ENCODE data around the gene TPSAB1. TPM values are rescaled to one million over a fixed set of nuclear protein-coding genes. Genes with fewer than 3 reads are reported as not detected.

The TPSAB1 gene
- total RNA-seq, 1 donor from 2014 or later, result not detected

DNA sequence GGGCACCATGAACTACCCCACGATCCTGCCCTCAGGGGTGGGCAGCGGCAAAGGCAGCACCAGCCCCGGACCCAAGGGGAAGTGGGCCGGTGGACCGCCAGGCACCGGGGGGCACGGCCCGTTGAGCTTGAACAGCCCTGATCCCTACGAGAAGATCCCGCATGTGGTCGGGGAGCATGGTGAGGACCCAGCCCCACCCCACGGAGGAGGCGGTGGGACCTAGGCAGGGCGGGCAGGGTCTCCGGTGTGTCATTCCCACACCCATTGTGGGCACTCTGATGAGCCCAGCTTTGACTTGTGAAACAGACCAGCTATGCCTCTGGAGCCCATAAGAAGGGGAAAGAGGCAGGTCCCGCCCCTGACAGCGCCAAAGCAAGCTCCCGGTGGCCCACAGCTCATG lies 38.2 kb upstream of the TPSAB1 start:
- DNase-seq (ENCODE audit: low read depth) (no peak), FAIRE-seq (no peak)
- H3K4me1 ChIP-seq (ENCODE audit: insufficient read depth, low read length), result no peaks in the 10 kb centered on the region
- H3K27ac ChIP-seq (ENCODE audit: low read depth, low read length), result no peak overlapping the region
- H3K9ac ChIP-seq (ENCODE audit: low read length), result no peak overlapping the region
- no peaks in the 10 kb centered on the region for H3K27me3 ChIP-seq (ENCODE audit: insufficient read depth, low read length)
- no peaks in the 10 kb centered on the region for H3K79me2 ChIP-seq (ENCODE audit: insufficient read depth, low read length)
- no peak for TF ChIP-seq EZH2 (IDR thresholded peaks at IDR 0.05; ENCODE audit: insufficient read depth, low read length)
- TF ChIP-seq, protein P1, sequence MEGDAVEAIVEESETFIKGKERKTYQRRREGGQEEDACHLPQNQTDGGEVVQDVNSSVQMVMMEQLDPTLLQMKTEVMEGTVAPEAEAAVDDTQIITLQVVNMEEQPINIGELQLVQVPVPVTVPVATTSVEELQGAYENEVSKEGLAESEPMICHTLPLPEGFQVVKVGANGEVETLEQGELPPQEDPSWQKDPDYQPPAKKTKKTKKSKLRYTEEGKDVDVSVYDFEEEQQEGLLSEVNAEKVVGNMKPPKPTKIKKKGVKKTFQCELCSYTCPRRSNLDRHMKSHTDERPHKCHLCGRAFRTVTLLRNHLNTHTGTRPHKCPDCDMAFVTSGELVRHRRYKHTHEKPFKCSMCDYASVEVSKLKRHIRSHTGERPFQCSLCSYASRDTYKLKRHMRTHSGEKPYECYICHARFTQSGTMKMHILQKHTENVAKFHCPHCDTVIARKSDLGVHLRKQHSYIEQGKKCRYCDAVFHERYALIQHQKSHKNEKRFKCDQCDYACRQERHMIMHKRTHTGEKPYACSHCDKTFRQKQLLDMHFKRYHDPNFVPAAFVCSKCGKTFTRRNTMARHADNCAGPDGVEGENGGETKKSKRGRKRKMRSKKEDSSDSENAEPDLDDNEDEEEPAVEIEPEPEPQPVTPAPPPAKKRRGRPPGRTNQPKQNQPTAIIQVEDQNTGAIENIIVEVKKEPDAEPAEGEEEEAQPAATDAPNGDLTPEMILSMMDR (IDR thresholded peaks at IDR 0.05; ENCODE audit: insufficient read depth, low read depth, low read length), result no peak
- H3K36me3 ChIP-seq (ENCODE audit: insufficient read depth, low read length), result no peaks in the 10 kb centered on the region
- peaks cover 8% of the 10 kb centered on the region for H4K20me1 ChIP-seq (ENCODE audit: insufficient read depth, low read length)
- Mint-ChIP-seq H3K36me3 (ENCODE audit: low read depth, unreplicated experiment) (peaks cover 9% of the 10 kb centered on the region), H3K4me1 (ENCODE audit: low read depth, unreplicated experiment) (no peaks in the 10 kb centered on the region), H3K27me3 (ENCODE audit: low read depth, unreplicated experiment) (peaks cover 5% of the 10 kb centered on the region), H3K9me3 (ENCODE audit: unreplicated experiment) (no peaks in the 10 kb centered on the region), H3K4me3 (ENCODE audit: unreplicated experiment) (no peak overlapping the region), H3K27ac (ENCODE audit: unreplicated experiment) (no peak overlapping the region)
- no peak overlapping the region for H3K4me2 ChIP-seq (ENCODE audit: low read length)
- no peaks in the 10 kb centered on the region for H3K9me3 ChIP-seq (ENCODE audit: insufficient read depth, low read depth, low read length)
- H2AFZ ChIP-seq (ENCODE audit: low read depth, low read length), result no peak overlapping the region
- no peak overlapping the region for H3K4me3 ChIP-seq (ENCODE audit: insufficient read depth, low read depth, low read length)

DNA sequence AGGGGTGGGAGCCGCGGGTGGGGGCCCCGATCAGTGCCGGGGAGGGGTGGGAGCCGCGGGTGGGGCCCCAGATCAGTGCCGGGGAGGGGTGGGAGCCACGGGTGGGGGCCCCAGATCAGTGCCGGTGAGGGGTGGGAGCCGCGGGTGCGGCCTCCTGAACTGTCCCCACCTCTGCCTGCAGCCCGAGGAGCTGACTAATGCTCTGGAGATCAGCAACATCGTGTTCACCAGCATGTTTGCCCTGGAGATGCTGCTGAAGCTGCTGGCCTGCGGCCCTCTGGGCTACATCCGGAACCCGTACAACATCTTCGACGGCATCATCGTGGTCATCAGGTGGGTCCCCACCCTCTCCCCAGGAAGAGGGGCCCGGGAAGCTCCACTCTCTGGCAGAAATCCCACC lies 35.6 kb upstream of the TPSAB1 start:
- H3K4me1 ChIP-seq (ENCODE audit: insufficient read depth, low read length), result no peaks in the 10 kb centered on the region
- no peak for FAIRE-seq
- H3K4me3 Mint-ChIP-seq (ENCODE audit: unreplicated experiment), result no peak overlapping the region
- H3K27ac ChIP-seq (ENCODE audit: low read depth, low read length), result no peak overlapping the region
- H3K4me2 ChIP-seq (ENCODE audit: low read length), result no peak overlapping the region
- no peaks in the 10 kb centered on the region for H3K9me3 ChIP-seq (ENCODE audit: insufficient read depth, low read depth, low read length)
- H3K9ac ChIP-seq (ENCODE audit: low read length), result no peak overlapping the region
- peaks cover 14% of the 10 kb centered on the region for H3K36me3 Mint-ChIP-seq (ENCODE audit: low read depth, unreplicated experiment)
- DNase-seq (ENCODE audit: low read depth), result no peak
- no peaks in the 10 kb centered on the region for H4K20me1 ChIP-seq (ENCODE audit: insufficient read depth, low read length)
- no peaks in the 10 kb centered on the region for H3K79me2 ChIP-seq (ENCODE audit: insufficient read depth, low read length)
- no peaks in the 10 kb centered on the region for H3K36me3 ChIP-seq (ENCODE audit: insufficient read depth, low read length)
- H3K9me3 Mint-ChIP-seq (ENCODE audit: unreplicated experiment), result no peaks in the 10 kb centered on the region
- no peak overlapping the region for H2AFZ ChIP-seq (ENCODE audit: low read depth, low read length)
- H3K4me1 Mint-ChIP-seq (ENCODE audit: low read depth, unreplicated experiment), result no peaks in the 10 kb centered on the region
- no peak overlapping the region for H3K4me3 ChIP-seq (ENCODE audit: insufficient read depth, low read depth, low read length)
- H3K27me3 ChIP-seq (ENCODE audit: insufficient read depth, low read length), result no peaks in the 10 kb centered on the region
- TF ChIP-seq, protein P1 (IDR thresholded peaks at IDR 0.05; ENCODE audit: insufficient read depth, low read depth, low read length), result no peak
- TF ChIP-seq EZH2 (IDR thresholded peaks at IDR 0.05; ENCODE audit: insufficient read depth, low read length), result no peak
- H3K27me3 Mint-ChIP-seq (ENCODE audit: low read depth, unreplicated experiment), result peaks cover 5% of the 10 kb centered on the region
- H3K27ac Mint-ChIP-seq (ENCODE audit: unreplicated experiment), result no peak overlapping the region

DNA sequence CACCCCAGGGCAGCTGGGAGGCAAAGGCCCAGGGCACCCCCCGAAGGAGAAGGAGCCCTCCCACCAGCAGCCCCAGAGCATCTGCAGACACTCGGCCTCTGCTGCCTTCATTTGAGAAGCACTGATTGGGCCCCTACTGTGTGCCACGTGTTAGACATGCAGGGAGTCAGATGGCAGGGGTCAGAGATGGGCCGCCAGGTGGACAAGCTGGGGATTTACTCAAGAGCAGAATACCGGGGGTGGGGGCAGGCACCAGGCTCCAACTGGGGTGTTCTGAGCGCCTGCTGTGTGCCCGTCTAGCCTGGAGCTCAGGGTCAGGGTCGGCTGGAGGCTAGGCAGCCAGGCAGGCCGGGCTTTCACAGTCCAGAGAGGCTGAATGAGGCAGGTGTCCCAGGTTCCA lies 34.2 kb upstream of the TPSAB1 start:
- Mint-ChIP-seq H3K27ac (ENCODE audit: unreplicated experiment) (no peak overlapping the region), H3K27me3 (ENCODE audit: low read depth, unreplicated experiment) (peaks cover 5% of the 10 kb centered on the region), H3K9me3 (ENCODE audit: unreplicated experiment) (no peaks in the 10 kb centered on the region), H3K4me1 (ENCODE audit: low read depth, unreplicated experiment) (no peaks in the 10 kb centered on the region), H3K4me3 (ENCODE audit: unreplicated experiment) (no peak overlapping the region), H3K36me3 (ENCODE audit: low read depth, unreplicated experiment) (peaks cover 11% of the 10 kb centered on the region)
- FAIRE-seq, result no peak
- no peaks in the 10 kb centered on the region for H4K20me1 ChIP-seq (ENCODE audit: insufficient read depth, low read length)
- H3K9ac ChIP-seq (ENCODE audit: low read length), result no peak overlapping the region
- no peaks in the 10 kb centered on the region for H3K79me2 ChIP-seq (ENCODE audit: insufficient read depth, low read length)
- H3K27me3 ChIP-seq (ENCODE audit: insufficient read depth, low read length), result no peaks in the 10 kb centered on the region
- no peak overlapping the region for H3K27ac ChIP-seq (ENCODE audit: low read depth, low read length)
- H2AFZ ChIP-seq (ENCODE audit: low read depth, low read length), result no peak overlapping the region
- H3K4me1 ChIP-seq (ENCODE audit: insufficient read depth, low read length), result no peaks in the 10 kb centered on the region
- H3K4me2 ChIP-seq (ENCODE audit: low read length), result no peak overlapping the region
- TF ChIP-seq, protein P1 (IDR thresholded peaks at IDR 0.05; ENCODE audit: insufficient read depth, low read depth, low read length), result no peak
- TF ChIP-seq EZH2 (IDR thresholded peaks at IDR 0.05; ENCODE audit: insufficient read depth, low read length), result no peak
- no peak overlapping the region for H3K4me3 ChIP-seq (ENCODE audit: insufficient read depth, low read depth, low read length)
- H3K9me3 ChIP-seq (ENCODE audit: insufficient read depth, low read depth, low read length), result no peaks in the 10 kb centered on the region
- H3K36me3 ChIP-seq (ENCODE audit: insufficient read depth, low read length), result no peaks in the 10 kb centered on the region
- DNase-seq (ENCODE audit: low read depth), result no peak
